D721Med (cell line): Measurements from ENCODE around the gene TSPAN12.

ENCODE experiments used
- DNase-seq: peaks from one replicate; pipeline ENCODE4 v3.0.0; 2011; ENCODE audit warnings: low spot score; ENCODE audit not compliant: insufficient read length
- FAIRE-seq: peaks from 2 replicates; lab custom pipeline; 2011; peaks lifted over from hg19 to GRCh38; lab: Jason Lieb, UNC
- TF ChIP-seq, protein P1 (sequence below): IDR thresholded peaks from 2 replicates; pipeline ENCODE4 v1.5.1; 2012; ENCODE audit warnings: mild to moderate bottlenecking, control low read depth; ENCODE audit not compliant: insufficient read depth; ENCODE audit errors: missing control alignments

TSPAN12 gene

GRCh38 chr7:120831260-120831659 is 26.7 kb downstream of the TSPAN12 start:
- FAIRE-seq (no peak), DNase-seq (no peak)
- TF ChIP-seq, protein P1, sequence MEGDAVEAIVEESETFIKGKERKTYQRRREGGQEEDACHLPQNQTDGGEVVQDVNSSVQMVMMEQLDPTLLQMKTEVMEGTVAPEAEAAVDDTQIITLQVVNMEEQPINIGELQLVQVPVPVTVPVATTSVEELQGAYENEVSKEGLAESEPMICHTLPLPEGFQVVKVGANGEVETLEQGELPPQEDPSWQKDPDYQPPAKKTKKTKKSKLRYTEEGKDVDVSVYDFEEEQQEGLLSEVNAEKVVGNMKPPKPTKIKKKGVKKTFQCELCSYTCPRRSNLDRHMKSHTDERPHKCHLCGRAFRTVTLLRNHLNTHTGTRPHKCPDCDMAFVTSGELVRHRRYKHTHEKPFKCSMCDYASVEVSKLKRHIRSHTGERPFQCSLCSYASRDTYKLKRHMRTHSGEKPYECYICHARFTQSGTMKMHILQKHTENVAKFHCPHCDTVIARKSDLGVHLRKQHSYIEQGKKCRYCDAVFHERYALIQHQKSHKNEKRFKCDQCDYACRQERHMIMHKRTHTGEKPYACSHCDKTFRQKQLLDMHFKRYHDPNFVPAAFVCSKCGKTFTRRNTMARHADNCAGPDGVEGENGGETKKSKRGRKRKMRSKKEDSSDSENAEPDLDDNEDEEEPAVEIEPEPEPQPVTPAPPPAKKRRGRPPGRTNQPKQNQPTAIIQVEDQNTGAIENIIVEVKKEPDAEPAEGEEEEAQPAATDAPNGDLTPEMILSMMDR: no peak

DNA sequence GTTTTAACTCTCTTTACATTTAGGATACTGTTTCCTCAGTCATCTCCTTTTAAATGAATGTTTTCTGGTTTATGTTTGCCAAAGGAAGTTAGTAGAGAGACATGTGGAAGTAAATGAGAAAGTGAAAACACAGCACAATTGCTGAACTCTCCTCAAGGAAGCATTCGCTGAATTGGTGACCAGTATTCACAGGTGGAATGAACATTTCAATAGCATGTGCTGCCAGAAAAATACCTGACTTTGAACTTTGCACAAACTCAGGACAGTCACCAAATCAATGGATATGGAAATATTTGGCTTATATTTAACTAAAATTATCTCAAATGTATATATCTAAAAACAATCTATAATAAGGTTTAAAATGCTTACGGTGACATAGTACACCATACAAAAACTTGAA is 28.5 kb downstream of the TSPAN12 start:
- DNase-seq (no peak), FAIRE-seq (no peak)
- TF ChIP-seq, protein P1: no peak

GRCh38 chr7:120828528-120828927 is 29.4 kb downstream of the TSPAN12 start:
- no peak for FAIRE-seq
- TF ChIP-seq, protein P1: no peak

GRCh38 chr7:120827371-120828118 is 30.4 kb downstream of the TSPAN12 start:
- TF ChIP-seq, protein P1: no peak
- FAIRE-seq: no peak

More at GRCh38 chr7:120828528-120828927, 29.4 kb downstream of the TSPAN12 start:
- DNase-seq: no peak

GRCh38 chr7:120825576-120825975 is 32.4 kb downstream of the TSPAN12 start:
- no peak for FAIRE-seq
- TF ChIP-seq, protein P1: no peak
- DNase-seq: no peak

More at GRCh38 chr7:120827371-120828118, 30.4 kb downstream of the TSPAN12 start:
- no peak for DNase-seq

- TF ChIP-seq, protein P1: no peak
- FAIRE-seq (no peak), DNase-seq (no peak)
Observed at GRCh38 chr7:120825152-120825551, 32.8 kb downstream of the TSPAN12 start.

GRCh38 chr7:120819861-120820260 is 38.1 kb downstream of the TSPAN12 start:
- DNase-seq (no peak), FAIRE-seq (no peak)
- TF ChIP-seq, protein P1: no peak
